ENCODE data around the gene IFT74.
"Not testable (repeated sequence)": the region's sequence is repeated elsewhere in the genome, so short reads cannot be mapped to it uniquely, and the experiment has no call there.

IFT74 gene

GRCh38 chr9:27085456-27085855, 129.2 kb downstream of the IFT74 start:
- H3K27me3 Mint-ChIP-seq, result no peaks in the 10 kb centered on the region

DNA sequence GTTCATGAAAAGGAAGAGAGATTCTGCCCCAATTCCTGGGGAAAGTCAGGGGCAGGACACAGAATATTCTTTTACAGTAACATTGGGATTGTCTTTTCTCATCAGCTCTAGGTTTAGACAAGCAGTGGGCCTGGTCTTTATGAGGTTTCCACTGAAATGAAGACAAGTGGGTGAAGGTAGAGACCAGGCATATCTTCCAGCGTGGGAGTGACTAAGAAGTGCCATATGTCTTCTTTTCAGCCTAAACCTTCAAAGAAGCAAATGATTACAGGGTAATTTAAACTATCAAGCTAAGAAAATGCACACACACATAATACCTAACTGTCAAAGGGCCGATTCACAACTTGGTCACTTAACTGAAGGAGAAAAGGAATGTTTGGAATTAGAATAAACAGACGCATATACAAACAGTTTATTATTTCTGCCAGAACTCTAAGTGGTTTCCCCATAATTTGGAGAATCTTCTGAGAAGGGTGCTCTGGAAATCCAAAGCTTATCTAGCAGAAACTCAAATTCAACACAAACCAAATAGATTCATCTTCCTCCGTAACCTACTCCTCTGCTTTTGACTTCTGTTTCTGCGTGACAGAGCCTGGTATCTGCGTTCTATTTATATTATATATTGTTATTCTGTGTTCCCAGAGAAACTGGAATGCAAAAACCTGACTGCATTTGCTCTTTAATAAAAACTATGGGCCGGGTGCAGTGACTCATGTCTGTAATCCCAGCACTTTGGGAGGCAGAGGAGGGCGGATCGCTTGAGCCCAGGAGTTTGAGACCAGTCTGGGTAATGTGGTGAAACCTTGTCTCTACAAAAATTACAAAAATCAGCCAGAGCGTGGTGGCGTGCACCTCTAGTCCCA, 130.8 kb downstream of the IFT74 start:
- H3K9me3 Mint-ChIP-seq, result no peaks in the 10 kb centered on the region
- H3K4me3 Mint-ChIP-seq, result no peak overlapping the region
- no peak overlapping the region for H3K27ac Mint-ChIP-seq
- H3K27me3 Mint-ChIP-seq, result no peaks in the 10 kb centered on the region
- no peaks in the 10 kb centered on the region for H3K4me1 Mint-ChIP-seq (ENCODE audit: low read depth)
- H3K36me3 Mint-ChIP-seq (ENCODE audit: low read depth), result no peaks in the 10 kb centered on the region

More at GRCh38 chr9:27085456-27085855, 129.2 kb downstream of the IFT74 start:
- Mint-ChIP-seq H3K4me1 (ENCODE audit: low read depth) (no peaks in the 10 kb centered on the region), H3K4me3 (no peak overlapping the region), H3K36me3 (ENCODE audit: low read depth) (no peaks in the 10 kb centered on the region), H3K9me3 (no peaks in the 10 kb centered on the region), H3K27ac (no peak overlapping the region)

DNA sequence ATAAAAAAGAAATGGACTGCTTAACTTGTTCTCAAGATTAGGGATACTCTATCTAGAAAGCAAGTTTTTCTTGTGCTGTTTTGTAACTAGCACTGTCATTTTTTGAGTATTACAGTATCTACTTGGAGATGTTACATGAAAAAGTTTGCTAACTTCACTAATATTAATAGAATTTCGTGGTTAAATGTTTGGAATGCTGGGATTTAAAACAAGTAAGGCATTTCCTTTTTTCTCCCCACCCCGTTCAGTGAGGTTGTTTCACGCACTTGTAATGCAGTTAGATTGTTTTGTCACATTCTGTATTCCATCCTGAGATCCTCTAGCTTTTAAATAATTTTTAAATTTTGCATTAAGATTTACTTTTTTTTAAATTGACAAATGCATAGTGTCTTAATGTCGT, 132.8 kb downstream of the IFT74 start:
- H3K4me3 Mint-ChIP-seq, result no peak overlapping the region
- H3K9me3 Mint-ChIP-seq, result no peaks in the 10 kb centered on the region
- H3K36me3 Mint-ChIP-seq (ENCODE audit: low read depth), result no peaks in the 10 kb centered on the region
- peaks cover 6% of the 10 kb centered on the region for H3K27me3 Mint-ChIP-seq
- H3K27ac Mint-ChIP-seq, result no peak overlapping the region
- H3K4me1 Mint-ChIP-seq (ENCODE audit: low read depth), result no peaks in the 10 kb centered on the region

GRCh38 chr9:27089706-27090105, 133.5 kb downstream of the IFT74 start:
- Mint-ChIP-seq H3K4me3 (no peak overlapping the region), H3K27ac (no peak overlapping the region), H3K4me1 (ENCODE audit: low read depth) (no peaks in the 10 kb centered on the region), H3K27me3 (peaks cover 14% of the 10 kb centered on the region), H3K36me3 (ENCODE audit: low read depth) (no peaks in the 10 kb centered on the region), H3K9me3 (no peaks in the 10 kb centered on the region)

GRCh38 chr9:27090231-27090630, 134.0 kb downstream of the IFT74 start:
- Mint-ChIP-seq H3K9me3 (no peaks in the 10 kb centered on the region), H3K4me1 (ENCODE audit: low read depth) (no peaks in the 10 kb centered on the region), H3K27me3 (peaks cover 17% of the 10 kb centered on the region), H3K4me3 (no peak overlapping the region), H3K27ac (no peak overlapping the region), H3K36me3 (ENCODE audit: low read depth) (no peaks in the 10 kb centered on the region)

DNA sequence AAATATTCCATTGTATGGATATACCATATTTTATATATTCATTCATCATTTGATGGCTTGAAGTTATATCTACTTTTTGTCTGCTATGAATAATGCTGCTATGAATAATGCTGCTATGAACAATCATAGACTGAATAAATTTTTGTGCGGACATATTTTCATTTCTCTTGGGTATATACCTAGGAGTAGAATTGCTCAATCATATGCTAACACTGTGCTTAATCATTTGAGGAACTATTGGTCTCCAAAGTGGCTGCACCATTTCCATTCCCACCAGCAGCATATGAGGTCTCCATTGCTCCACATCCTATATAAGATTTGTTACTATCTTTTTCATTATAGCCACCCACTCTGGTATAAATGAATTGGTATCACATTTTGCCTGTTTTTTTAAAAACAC, 134.5 kb downstream of the IFT74 start:
- H3K27me3 Mint-ChIP-seq, result peaks cover 17% of the 10 kb centered on the region
- no peaks in the 10 kb centered on the region for H3K36me3 Mint-ChIP-seq (ENCODE audit: low read depth)
- H3K4me1 Mint-ChIP-seq (ENCODE audit: low read depth), result no peaks in the 10 kb centered on the region
- no peak overlapping the region for H3K27ac Mint-ChIP-seq
- H3K9me3 Mint-ChIP-seq, result no peaks in the 10 kb centered on the region
- H3K4me3 Mint-ChIP-seq, result no peak overlapping the region

DNA sequence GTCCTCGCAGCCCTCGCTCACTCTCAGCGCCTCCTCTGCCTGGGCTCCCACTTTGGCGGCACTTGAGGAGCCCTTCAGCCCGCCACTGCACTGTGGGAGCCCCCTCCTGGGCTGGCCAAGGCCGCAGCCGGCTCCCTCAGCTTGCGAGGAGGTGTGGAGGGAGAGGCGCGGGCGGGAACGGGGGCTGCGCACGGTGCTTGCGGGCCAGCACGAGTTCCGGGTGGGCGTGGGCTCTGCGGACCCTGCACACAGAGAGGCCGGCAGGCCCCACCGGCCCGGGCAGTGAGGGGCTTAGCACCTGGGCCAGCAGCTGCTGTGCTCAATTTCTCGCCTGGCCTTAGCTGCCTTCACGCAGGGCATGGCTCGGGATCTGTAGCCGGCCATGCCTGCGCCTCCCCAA, 136.3 kb downstream of the IFT74 start:
- not testable (repeated sequence) for H3K27ac Mint-ChIP-seq; H3K36me3 Mint-ChIP-seq (ENCODE audit: low read depth); H3K9me3 Mint-ChIP-seq; H3K4me3 Mint-ChIP-seq; H3K4me1 Mint-ChIP-seq (ENCODE audit: low read depth)
- peaks cover 17% of the 10 kb centered on the region for H3K27me3 Mint-ChIP-seq

GRCh38 chr9:27093384-27094067, 137.3 kb downstream of the IFT74 start:
- H3K4me1 Mint-ChIP-seq (ENCODE audit: low read depth); H3K4me3 Mint-ChIP-seq; H3K27ac Mint-ChIP-seq; H3K9me3 Mint-ChIP-seq; H3K36me3 Mint-ChIP-seq (ENCODE audit: low read depth): not testable (repeated sequence)
- H3K27me3 Mint-ChIP-seq, result peaks cover 17% of the 10 kb centered on the region

GRCh38 chr9:27094640-27095298, 138.6 kb downstream of the IFT74 start:
- H3K27me3 Mint-ChIP-seq, result peaks cover 17% of the 10 kb centered on the region
- no peak overlapping the region for H3K4me3 Mint-ChIP-seq
- no peaks in the 10 kb centered on the region for H3K9me3 Mint-ChIP-seq
- H3K27ac Mint-ChIP-seq, result no peak overlapping the region
- no peaks in the 10 kb centered on the region for H3K4me1 Mint-ChIP-seq (ENCODE audit: low read depth)
- no peaks in the 10 kb centered on the region for H3K36me3 Mint-ChIP-seq (ENCODE audit: low read depth)

DNA sequence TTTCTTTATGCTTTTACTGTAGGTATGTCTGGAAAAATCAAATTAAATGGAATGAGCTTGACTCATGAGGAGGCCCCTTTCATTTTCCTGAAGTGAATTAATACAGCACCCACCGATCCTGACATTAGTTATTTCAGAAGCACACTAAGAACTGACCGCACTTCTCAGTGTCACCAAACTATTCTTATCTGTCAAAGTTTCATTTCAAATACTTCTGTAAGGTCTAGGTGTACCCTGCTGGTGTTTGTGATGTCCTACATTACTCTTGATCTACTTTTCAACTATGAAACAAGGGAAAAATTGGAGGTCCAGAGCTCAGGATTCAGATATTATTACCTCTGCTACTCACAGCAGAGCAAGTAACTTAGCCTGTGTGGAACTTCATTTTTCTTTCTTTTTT, 151.0 kb downstream of the IFT74 start:
- Mint-ChIP-seq H3K4me1 (ENCODE audit: low read depth) (no peaks in the 10 kb centered on the region), H3K4me3 (no peak overlapping the region), H3K9me3 (no peaks in the 10 kb centered on the region), H3K36me3 (ENCODE audit: low read depth) (no peaks in the 10 kb centered on the region), H3K27me3 (peaks cover 7% of the 10 kb centered on the region), H3K27ac (no peak overlapping the region)

DNA sequence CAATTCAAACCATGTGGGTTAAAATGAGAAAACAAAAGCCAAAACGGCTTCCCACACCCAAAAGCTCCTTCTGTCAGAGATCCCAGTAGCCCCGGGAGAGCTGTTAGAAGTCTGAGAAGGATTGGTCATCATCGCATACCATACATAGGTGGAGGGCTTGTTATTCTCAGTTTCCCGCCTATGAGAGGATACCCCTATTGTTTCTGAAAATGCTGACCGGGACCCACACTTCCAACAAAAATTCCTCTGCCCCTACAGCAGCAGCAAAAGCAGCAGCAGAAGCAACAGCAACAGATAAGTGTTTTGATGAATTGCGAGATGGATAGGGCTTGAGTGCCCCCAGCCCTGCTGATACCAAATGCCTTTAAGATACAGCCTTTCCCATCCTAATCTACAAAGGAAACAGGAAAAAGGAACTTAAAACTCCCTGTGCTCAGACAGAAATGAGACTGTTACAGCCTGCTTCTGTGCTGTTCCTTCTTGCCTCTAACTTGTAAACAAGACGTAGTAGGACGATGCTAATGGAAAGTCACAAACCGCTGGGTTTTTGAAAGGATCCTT, 152.8 kb downstream of the IFT74 start, which contains the start of gene TEK:
Gene TEK, plus strand, starts transcription at position 245 of the 561 bp plus-strand sequence. CDS start 366 bp downstream, outside the sequence.
- no peak within 1 kb of the TSS for H3K27ac Mint-ChIP-seq
- no peaks in the 10 kb centered on the region for H3K9me3 Mint-ChIP-seq
- H3K36me3 Mint-ChIP-seq (ENCODE audit: low read depth), result no peaks in the 10 kb centered on the region
- no peaks in the 10 kb centered on the region for H3K4me1 Mint-ChIP-seq (ENCODE audit: low read depth)
- peaks cover 11% of the 10 kb centered on the region for H3K27me3 Mint-ChIP-seq
- no peak within 1 kb of the TSS for H3K4me3 Mint-ChIP-seq

- Mint-ChIP-seq H3K4me3 (no peak overlapping the region), H3K36me3 (ENCODE audit: low read depth) (no peaks in the 10 kb centered on the region), H3K9me3 (no peaks in the 10 kb centered on the region), H3K27ac (no peak overlapping the region), H3K4me1 (ENCODE audit: low read depth) (no peaks in the 10 kb centered on the region), H3K27me3 (peaks cover 11% of the 10 kb centered on the region)
These were observed 153.4 kb downstream of the IFT74 start for GRCh38 chr9:27109621-27110020.

GRCh38 chr9:27110181-27110580, 154.0 kb downstream of the IFT74 start:
- H3K4me3 Mint-ChIP-seq, result no peak overlapping the region

GRCh38 chr9:27112235-27112634, 156.0 kb downstream of the IFT74 start:
- H3K27ac Mint-ChIP-seq, result no peak overlapping the region
- H3K36me3 Mint-ChIP-seq (ENCODE audit: low read depth), result no peaks in the 10 kb centered on the region
- H3K27me3 Mint-ChIP-seq, result peaks cover 16% of the 10 kb centered on the region
- H3K4me3 Mint-ChIP-seq, result no peak overlapping the region
- no peaks in the 10 kb centered on the region for H3K9me3 Mint-ChIP-seq
- no peaks in the 10 kb centered on the region for H3K4me1 Mint-ChIP-seq (ENCODE audit: low read depth)

More at GRCh38 chr9:27110181-27110580, 154.0 kb downstream of the IFT74 start:
- Mint-ChIP-seq H3K36me3 (ENCODE audit: low read depth) (no peaks in the 10 kb centered on the region), H3K4me1 (ENCODE audit: low read depth) (no peaks in the 10 kb centered on the region), H3K27me3 (peaks cover 11% of the 10 kb centered on the region), H3K27ac (no peak overlapping the region), H3K9me3 (no peaks in the 10 kb centered on the region)
